ENCODE measurements around the gene ANK3. TPM values are rescaled to one million over a fixed set of nuclear protein-coding genes. Genes with fewer than 3 reads are reported as not detected.

Gene ANK3
- total and polyA plus RNA-seq, 2 donors (not counting 1 experiment from before 2014, with no cell fraction given) = 0.50 to 0.79 TPM

DNA sequence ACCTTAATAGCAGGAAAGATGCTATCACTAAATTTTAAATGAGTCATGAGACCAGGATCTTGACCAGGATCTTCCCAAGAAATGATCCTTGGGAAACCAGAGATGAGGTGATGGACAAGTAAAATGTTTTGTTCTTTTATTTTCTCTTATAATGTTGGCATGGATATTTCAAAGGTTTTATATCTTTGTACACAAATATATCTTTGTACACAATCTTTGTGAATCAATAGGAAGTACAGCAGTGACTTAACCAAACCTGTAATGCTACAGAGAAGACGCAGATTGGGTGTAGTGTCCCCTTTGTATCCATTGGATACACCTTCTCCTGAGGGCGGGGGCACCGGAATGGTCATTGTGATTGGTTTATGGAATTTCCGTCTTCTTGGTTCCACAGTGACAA is 303.3 kb downstream of the ANK3 start:
- no peak for DNase-seq (ENCODE audit: low read depth in 2 of 2)
- TF ChIP-seq EZH2 (IDR thresholded peaks at IDR 0.05; ENCODE audit: low read length, missing control alignments) = no peak
- TF ChIP-seq, protein P1, sequence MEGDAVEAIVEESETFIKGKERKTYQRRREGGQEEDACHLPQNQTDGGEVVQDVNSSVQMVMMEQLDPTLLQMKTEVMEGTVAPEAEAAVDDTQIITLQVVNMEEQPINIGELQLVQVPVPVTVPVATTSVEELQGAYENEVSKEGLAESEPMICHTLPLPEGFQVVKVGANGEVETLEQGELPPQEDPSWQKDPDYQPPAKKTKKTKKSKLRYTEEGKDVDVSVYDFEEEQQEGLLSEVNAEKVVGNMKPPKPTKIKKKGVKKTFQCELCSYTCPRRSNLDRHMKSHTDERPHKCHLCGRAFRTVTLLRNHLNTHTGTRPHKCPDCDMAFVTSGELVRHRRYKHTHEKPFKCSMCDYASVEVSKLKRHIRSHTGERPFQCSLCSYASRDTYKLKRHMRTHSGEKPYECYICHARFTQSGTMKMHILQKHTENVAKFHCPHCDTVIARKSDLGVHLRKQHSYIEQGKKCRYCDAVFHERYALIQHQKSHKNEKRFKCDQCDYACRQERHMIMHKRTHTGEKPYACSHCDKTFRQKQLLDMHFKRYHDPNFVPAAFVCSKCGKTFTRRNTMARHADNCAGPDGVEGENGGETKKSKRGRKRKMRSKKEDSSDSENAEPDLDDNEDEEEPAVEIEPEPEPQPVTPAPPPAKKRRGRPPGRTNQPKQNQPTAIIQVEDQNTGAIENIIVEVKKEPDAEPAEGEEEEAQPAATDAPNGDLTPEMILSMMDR (conservative IDR thresholded peaks at IDR 0.05 in 1 of 2, IDR thresholded peaks at IDR 0.05 in 1 of 2; ENCODE audit: low read depth in 1 of 2, low read length in 2 of 2) = no peak
- Histone ChIP-seq H3K27ac (ENCODE audit: insufficient read depth, low read length) (no peak overlapping the region), H3K79me2 (ENCODE audit: control insufficient read depth, insufficient read depth, low read length) (no peaks in the 10 kb centered on the region), H3K36me3 (ENCODE audit: control insufficient read depth, insufficient read depth, low read length) (no peaks in the 10 kb centered on the region), H3K9me3 (ENCODE audit: control insufficient read depth, insufficient read depth, low read depth, low read length) (no peaks in the 10 kb centered on the region), H3K27me3 (ENCODE audit: control insufficient read depth, insufficient read depth, low read length) (no peaks in the 10 kb centered on the region), H3K9ac (ENCODE audit: insufficient read depth, low read length) (no peak overlapping the region), H4K20me1 (ENCODE audit: control insufficient read depth, extremely low read depth, insufficient read depth, low read length) (no peaks in the 10 kb centered on the region), H3K4me3 (replicated peaks in 1 of 4; ENCODE audit: control extremely low read depth in 1 of 4, insufficient read depth in 1 of 4, low read depth in 3 of 4, low read length in 4 of 4) (no peak overlapping the region), H2AFZ (ENCODE audit: low read length) (no peak overlapping the region), H3K4me1 (ENCODE audit: control insufficient read depth, extremely low read depth, insufficient read depth, low read length) (no peaks in the 10 kb centered on the region), H3K4me2 (ENCODE audit: extremely low read depth, insufficient read depth, low read length) (no peak overlapping the region)

DNA sequence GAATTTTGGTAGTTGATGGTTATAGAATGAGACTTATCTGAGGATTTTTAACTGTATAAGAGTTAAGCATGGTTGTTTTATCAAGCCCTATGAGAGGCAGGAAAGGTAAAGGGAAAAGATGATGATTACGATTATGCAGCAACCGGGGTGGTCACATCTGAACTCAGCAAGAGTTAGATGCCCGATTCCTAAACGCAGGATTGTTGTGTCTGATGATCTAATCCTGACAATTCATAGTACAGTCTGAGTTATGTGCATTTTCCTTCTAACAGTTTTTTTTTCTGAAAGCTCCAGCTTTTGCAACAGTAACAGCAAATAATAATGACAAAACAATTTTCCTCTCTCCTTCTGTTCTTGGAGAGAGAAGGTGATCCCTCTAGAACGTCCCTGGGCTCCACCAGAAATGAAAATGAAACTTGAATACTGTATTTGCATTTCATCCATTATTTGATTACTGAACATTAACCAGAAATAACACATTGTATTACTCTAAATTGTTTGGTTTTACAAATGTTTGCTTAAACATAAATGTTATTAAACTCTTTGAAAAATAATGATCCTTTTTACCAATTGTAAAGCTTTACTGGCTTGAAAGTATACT is 306.8 kb downstream of the ANK3 start:
- peak in 1 of 2 donors; percentile 14 for DNase-seq (ENCODE audit: low read depth in 2 of 2)
- no peaks in the 10 kb centered on the region for H3K4me1 ChIP-seq (ENCODE audit: control insufficient read depth, extremely low read depth, insufficient read depth, low read length)
- no peaks in the 10 kb centered on the region for H4K20me1 ChIP-seq (ENCODE audit: control insufficient read depth, extremely low read depth, insufficient read depth, low read length)
- no peaks in the 10 kb centered on the region for H3K9me3 ChIP-seq (ENCODE audit: control insufficient read depth, insufficient read depth, low read depth, low read length)
- H2AFZ ChIP-seq (ENCODE audit: low read length) = peak overlapping the region; percentile 65
- H3K4me3 ChIP-seq (replicated peaks in 1 of 4; ENCODE audit: control extremely low read depth in 1 of 4, insufficient read depth in 1 of 4, low read depth in 3 of 4, low read length in 4 of 4) = peak overlapping the region; percentile 25 to 45 (median 33)
- TF ChIP-seq, protein P1 (conservative IDR thresholded peaks at IDR 0.05 in 1 of 2, IDR thresholded peaks at IDR 0.05 in 1 of 2; ENCODE audit: low read depth in 1 of 2, low read length in 2 of 2) = no peak
- no peak for TF ChIP-seq EZH2 (IDR thresholded peaks at IDR 0.05; ENCODE audit: low read length, missing control alignments)
- peak overlapping the region; percentile 64 for H3K4me2 ChIP-seq (ENCODE audit: extremely low read depth, insufficient read depth, low read length)
- H3K79me2 ChIP-seq (ENCODE audit: control insufficient read depth, insufficient read depth, low read length) = no peaks in the 10 kb centered on the region
- no peak overlapping the region for H3K27ac ChIP-seq (ENCODE audit: insufficient read depth, low read length)
- no peaks in the 10 kb centered on the region for H3K27me3 ChIP-seq (ENCODE audit: control insufficient read depth, insufficient read depth, low read length)
- no peak overlapping the region for H3K9ac ChIP-seq (ENCODE audit: insufficient read depth, low read length)
- H3K36me3 ChIP-seq (ENCODE audit: control insufficient read depth, insufficient read depth, low read length) = no peaks in the 10 kb centered on the region

DNA sequence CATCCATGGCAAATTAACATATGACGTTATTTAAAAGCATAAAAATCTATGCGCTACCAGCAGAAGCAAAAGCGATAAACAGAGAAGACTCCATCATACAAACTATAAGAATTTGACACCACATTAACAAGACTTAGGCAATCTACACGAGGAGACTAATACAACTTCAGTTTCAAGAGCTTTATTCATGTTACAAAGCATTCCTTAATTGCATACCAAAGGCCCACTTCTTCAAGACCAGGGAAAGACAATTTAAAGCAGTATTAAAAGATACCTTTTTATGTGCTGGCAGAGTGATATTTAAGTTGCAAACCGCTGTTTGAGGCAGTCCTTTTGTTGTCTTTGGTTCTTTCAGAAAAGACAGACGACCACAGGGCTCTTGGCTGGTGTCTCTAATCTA is 307.3 kb downstream of the ANK3 start:
- Histone ChIP-seq H3K4me3 (replicated peaks in 1 of 4; ENCODE audit: control extremely low read depth in 1 of 4, insufficient read depth in 1 of 4, low read depth in 3 of 4, low read length in 4 of 4) (peak overlapping the region in 3 of 4 experiments; percentile 30 to 45 (median 36)), H3K79me2 (ENCODE audit: control insufficient read depth, insufficient read depth, low read length) (no peaks in the 10 kb centered on the region), H3K9me3 (ENCODE audit: control insufficient read depth, insufficient read depth, low read depth, low read length) (no peaks in the 10 kb centered on the region), H3K27me3 (ENCODE audit: control insufficient read depth, insufficient read depth, low read length) (no peaks in the 10 kb centered on the region), H3K4me1 (ENCODE audit: control insufficient read depth, extremely low read depth, insufficient read depth, low read length) (no peaks in the 10 kb centered on the region), H2AFZ (ENCODE audit: low read length) (peak overlapping the region; percentile 65), H3K36me3 (ENCODE audit: control insufficient read depth, insufficient read depth, low read length) (no peaks in the 10 kb centered on the region), H3K4me2 (ENCODE audit: extremely low read depth, insufficient read depth, low read length) (peak overlapping the region; percentile 64), H3K9ac (ENCODE audit: insufficient read depth, low read length) (no peak overlapping the region), H4K20me1 (ENCODE audit: control insufficient read depth, extremely low read depth, insufficient read depth, low read length) (no peaks in the 10 kb centered on the region), H3K27ac (ENCODE audit: insufficient read depth, low read length) (no peak overlapping the region)
- peak; percentile 2 to 30 for DNase-seq (ENCODE audit: low read depth in 2 of 2)
- TF ChIP-seq, protein P1 (conservative IDR thresholded peaks at IDR 0.05 in 1 of 2, IDR thresholded peaks at IDR 0.05 in 1 of 2; ENCODE audit: low read depth in 1 of 2, low read length in 2 of 2) = no peak
- TF ChIP-seq EZH2 (IDR thresholded peaks at IDR 0.05; ENCODE audit: low read length, missing control alignments) = no peak

Data from fibroblast of lung (primary cell).